H54 (cell line): Measurements from ENCODE around the gene SFXN3.

Source experiments
- DNase-seq: peaks from one replicate; pipeline ENCODE4 v3.0.0; 2011; ENCODE audit warnings: low spot score, mixed read lengths; ENCODE audit not compliant: insufficient read length
- FAIRE-seq: peaks from 3 replicates; lab custom pipeline; 2011; peaks lifted over from hg19 to GRCh38; lab: Jason Lieb, UNC
- POLR2A ChIP-seq: IDR thresholded peaks from 2 replicates; pipeline ENCODE4 v1.6.1; 2011; ENCODE audit warnings: low read depth, mild to moderate bottlenecking, low read length

Gene SFXN3

DNA sequence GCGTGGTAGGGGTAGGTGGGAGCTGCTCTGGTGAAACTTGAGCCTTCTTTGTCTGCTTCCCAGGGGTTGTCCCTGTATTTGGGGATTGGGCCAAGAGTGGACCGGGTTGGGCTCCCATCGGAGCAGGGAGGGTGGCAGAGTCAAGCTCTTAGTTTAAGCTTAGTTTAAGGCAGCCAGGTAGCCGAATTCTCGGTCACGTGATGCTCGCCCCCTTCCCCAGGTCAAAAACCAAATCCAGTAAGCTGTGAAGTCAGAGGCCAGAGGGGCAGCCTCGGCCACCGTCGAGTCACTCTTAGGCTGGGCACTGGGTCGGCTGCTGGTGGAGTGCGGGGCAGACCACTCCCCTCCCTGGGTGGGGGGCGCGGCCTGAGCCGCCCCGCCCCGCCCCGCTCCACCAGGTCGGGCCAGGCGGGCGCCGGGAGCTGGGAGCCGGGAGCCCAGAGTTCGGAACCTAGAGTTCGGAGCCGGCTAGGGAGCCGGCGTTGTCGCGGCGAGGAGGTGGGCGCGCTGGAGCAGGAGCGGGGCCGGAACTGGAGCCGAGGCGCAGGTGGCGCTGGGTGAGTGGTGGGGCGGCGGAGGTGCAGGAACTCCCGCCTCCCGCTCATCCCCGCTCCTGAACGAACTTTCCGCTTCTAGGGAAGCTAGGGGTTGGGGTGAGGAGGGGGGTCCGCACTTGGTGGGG lies 34.2 kb upstream of the SFXN3 start:
- FAIRE-seq (no peak), DNase-seq (no peak)
- no peak for TF ChIP-seq POLR2A

DNA sequence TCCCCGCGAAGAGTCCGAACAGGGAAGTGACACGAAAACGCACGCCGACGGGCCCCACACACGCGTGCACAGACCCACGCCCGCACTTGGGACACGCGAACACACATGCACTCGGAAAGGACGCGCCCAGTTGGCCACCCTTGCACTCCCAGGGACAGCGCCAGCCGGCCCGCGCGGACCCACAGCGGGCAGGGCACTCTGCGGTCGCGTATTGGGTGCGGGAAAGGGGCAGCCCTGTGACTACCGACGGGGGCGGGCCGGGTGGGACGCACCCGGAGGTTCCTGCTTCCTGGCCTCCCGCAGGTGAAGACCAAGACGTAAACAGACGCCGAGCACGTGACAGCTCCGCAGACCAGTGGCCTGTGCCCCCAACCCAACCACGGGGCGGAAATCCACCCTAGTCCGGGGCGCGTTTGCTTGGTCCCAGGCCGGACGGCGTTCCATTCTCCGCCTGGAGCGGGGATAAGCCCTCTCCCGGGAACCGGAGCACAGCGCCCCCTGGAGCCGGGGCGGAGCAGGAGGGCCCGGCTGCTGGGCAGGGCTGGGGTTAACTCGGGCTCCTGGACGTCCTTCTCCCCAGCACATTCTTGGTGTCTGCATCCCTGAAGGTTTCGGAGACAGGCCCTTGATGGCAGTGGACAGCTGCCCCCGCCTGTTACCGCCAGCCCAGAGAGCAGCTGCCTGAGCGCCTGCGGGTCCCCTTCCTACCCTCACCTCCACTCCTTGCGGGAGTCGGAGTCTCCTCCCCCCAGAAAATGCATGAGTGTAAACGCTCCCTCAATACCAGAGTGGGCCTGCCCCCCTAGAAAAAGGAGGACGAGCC lies 33.5 kb upstream of the SFXN3 start:
- DNase-seq (peak; percentile 96), FAIRE-seq (no peak)
- peak; percentile 4; the same call in 1 of the 2 replicates for TF ChIP-seq POLR2A

- DNase-seq (peak; percentile 92), FAIRE-seq (no peak)
- TF ChIP-seq POLR2A = no peak
Observed at GRCh38 chr10:100998183-100998990, 32.6 kb upstream of the SFXN3 start.

DNA sequence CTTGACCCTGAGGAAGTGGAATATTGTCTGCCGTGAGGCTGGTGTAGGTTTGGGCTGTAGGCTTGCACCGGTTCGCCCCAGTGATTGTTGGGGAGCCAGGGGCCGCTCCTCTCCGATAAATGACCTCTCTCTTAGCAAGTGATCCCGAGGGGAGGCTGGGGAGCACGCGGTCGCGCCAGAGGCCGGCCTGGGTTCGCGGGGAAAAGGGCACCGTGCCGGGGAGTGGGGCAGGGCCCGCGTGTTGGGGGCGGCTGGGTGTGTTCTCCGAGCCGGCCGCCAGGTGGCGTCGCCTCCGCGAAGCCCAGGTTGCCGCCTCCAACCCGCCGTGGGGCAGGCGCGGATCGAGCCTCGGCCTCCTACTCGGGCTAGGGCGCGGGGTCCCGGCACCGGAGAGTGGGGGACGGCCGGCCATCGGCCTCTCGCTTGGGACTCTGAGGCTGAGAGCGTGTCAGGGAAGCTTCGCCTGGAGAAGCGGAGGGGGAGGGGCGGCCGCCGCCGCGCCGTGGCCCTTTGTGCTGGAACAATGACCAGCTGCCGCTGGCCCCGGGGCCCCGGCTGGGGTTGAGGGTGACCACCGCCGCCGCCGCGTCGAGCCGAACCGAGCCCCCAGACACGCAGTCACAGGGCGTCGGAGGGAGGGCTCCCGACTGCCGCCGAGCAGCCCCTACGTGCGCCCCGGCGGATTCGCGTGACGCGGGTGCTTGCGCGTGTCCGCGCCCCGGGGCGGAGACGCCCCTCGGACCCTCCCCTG lies 31.9 kb upstream of the SFXN3 start:
- TF ChIP-seq POLR2A = peak; percentile 74
- DNase-seq = peak; percentile 79
- no peak for FAIRE-seq

GRCh38 chr10:100999742-101000126 lies 31.3 kb upstream of the SFXN3 start, which contains the start of gene LZTS2:
Gene LZTS2, plus strand, starts transcription at chr10:100999808. Its CDS starts 2,731 bp downstream, at chr10:101002539.
- no peak for TF ChIP-seq POLR2A
- FAIRE-seq = no peak
- no peak for DNase-seq

DNA sequence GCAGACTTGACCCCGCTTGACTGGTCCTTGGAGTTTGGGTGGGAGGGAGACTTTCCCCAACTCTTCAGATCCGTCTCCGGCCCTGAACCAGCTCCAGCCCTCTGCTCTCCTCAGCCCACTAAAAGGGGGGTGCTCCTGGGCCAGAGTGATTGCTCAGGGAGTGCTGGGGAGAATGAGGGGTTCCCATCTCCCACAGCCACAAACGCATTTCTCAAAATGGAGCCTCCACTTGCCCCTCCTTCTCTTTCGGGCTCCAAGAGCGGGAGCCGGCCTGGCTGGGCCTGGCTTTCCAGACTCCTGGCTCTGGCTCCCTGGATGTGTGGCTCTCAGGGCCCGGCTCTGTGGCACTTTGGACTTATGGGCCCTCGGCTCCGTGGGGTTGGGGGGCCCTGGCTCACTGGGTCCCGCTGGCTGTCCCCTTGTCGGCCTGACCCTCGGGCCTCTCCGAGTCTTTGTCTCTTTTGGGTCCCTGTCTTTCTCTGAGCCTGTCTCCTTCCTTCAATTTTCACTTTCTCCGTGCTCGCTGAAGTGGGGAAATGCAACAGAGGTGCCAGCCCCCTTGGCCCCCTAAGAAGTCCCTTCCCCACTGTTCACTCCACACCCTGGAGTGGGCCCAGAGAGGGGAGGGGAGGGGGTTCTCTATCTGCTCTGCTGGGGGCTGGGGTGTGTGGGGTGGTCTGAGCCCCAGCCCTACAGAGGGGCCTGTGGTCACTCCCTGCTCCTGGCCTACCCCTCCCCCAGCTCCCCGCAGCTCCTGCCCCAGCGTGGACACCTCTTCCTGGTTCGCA lies 30.7 kb upstream of the SFXN3 start:
- no peak for TF ChIP-seq POLR2A
- FAIRE-seq = no peak
- DNase-seq = peak; percentile 74

GRCh38 chr10:101000915-101001658 lies 29.9 kb upstream of the SFXN3 start:
- FAIRE-seq = no peak
- DNase-seq = peak; percentile 96
- 0 out of 2 replicates have a peak, but pooled peaks have one; percentile 13 for TF ChIP-seq POLR2A

- FAIRE-seq = no peak
- no peak for DNase-seq
- TF ChIP-seq POLR2A = no peak
Observed at GRCh38 chr10:101001659-101002035, 29.4 kb upstream of the SFXN3 start.

DNA sequence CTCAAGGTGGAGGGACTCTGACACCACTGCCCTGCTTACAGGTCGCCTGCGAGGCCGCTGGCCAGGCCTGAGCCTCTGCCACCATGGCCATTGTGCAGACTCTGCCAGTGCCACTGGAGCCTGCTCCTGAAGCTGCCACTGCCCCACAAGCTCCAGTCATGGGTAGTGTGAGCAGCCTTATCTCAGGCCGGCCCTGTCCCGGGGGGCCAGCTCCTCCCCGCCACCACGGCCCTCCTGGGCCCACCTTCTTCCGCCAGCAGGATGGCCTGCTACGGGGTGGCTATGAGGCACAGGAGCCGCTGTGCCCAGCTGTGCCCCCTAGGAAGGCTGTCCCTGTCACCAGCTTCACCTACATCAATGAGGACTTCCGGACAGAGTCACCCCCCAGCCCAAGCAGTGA lies 28.6 kb upstream of the SFXN3 start:
- DNase-seq = no peak
- FAIRE-seq = no peak
- TF ChIP-seq POLR2A = no peak

DNA sequence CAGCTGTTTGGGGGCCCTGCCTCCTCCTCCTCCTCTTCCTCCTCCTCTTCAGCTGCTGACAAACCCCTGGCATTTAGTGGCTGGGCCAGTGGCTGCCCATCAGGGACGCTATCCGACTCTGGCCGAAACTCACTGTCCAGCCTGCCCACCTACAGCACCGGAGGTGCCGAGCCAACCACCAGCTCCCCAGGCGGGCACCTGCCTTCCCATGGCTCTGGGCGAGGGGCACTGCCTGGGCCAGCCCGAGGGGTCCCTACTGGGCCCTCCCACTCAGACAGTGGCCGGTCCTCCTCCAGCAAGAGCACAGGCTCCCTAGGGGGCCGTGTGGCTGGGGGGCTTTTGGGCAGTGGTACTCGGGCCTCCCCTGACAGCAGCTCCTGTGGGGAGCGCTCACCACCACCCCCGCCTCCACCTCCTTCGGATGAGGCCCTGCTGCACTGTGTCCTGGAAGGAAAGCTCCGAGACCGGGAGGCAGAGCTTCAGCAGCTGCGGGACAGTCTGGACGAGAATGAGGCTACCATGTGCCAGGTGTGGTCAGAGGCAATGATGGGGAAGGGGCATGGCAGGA lies 27.3 kb upstream of the SFXN3 start:
- DNase-seq (no peak), FAIRE-seq (no peak)
- no peak for TF ChIP-seq POLR2A

GRCh38 chr10:101005361-101005760 lies 25.7 kb upstream of the SFXN3 start:
- no peak for TF ChIP-seq POLR2A
- no peak for DNase-seq
- no peak for FAIRE-seq

DNA sequence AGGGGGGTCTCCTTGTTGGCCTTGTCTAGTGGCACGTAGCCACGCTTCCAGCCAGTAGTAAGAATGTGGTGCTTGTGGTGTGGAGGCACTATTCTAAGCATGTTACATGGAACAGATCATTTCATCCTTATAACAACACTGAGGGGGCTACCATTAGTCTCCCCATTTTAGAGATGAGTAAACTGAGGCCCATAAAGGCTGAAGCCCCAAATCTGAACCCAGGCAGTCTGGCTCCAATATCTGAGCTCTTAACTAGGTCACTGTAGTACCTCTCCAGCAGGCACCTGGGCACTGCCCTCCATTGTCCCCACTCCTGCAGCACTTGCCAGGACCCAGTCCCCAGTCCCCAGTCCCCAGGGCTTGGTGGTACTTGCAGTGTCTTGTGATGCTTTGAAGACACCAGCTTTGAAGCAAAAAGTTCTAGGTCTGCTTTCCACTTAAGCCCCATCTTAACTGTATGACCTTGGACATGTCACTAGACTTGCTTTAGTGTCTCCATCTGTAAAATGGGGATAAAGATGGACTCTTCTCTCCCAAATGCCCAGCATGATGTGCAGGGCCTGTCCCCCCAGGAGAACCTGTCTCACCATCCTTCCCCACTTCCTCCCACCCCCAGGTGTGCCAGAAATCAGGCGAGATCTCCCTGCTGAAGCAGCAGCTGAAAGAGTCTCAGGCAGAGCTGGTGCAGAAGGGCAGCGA lies 25.0 kb upstream of the SFXN3 start:
- FAIRE-seq (no peak), DNase-seq (no peak)
- TF ChIP-seq POLR2A = no peak
